Keratinocyte (primary cell): Measurements from ENCODE around the gene GPHA2.

ENCODE experiments used
- EZH2 ChIP-seq: IDR thresholded peaks from one replicate; pipeline ENCODE4 v1.6.1; 2012; ENCODE audit warnings: inconsistent platforms, mild to moderate bottlenecking, low read length, moderate library complexity
- TF ChIP-seq, protein P1 (sequence below), 3 experiments: IDR thresholded peaks in 1 of 3; conservative IDR thresholded peaks in 1 of 3; optimal IDR thresholded peaks in 1 of 3; 2 replicates in 2 of 3; 3 replicates in 1 of 3; pipeline versions ENCODE3 to v1.5.1; 2011; ENCODE audit warnings: low read length in 3 of 3, mild to moderate bottlenecking in 3 of 3, moderate library complexity in 2 of 3, control low read depth in 1 of 3, inconsistent platforms in 1 of 3; ENCODE audit not compliant: insufficient read depth in 2 of 3; ENCODE audit errors: extremely low read depth in 1 of 3

DNA sequence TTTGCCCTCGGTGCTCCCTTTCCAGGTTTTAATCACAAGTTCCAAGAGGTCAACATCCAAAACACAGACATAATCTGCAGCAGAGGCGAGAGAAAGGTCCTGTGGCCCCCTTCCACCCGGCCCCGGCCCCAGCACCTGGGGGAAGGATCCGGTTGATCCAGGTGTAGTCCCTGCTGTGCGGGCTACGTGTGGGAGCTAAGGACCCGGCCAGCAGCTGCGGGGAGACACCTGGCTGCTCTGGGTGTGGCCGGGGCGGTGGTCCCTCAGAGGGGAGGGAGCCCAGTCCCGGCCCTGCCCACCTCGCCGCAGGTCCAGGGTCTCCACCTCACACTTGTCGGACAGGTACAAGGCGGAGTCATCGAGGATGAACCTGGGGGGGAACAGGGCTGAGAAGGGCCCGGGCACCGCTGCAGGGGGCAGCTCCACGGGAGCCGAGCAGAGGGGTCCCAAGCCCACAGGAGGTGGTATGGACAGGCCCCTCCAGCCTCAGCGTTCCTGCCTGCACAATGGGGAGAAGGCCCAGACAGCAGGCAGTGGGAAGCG, 32.3 kb downstream of the GPHA2 start:
- TF ChIP-seq EZH2, result no peak
- TF ChIP-seq, protein P1, sequence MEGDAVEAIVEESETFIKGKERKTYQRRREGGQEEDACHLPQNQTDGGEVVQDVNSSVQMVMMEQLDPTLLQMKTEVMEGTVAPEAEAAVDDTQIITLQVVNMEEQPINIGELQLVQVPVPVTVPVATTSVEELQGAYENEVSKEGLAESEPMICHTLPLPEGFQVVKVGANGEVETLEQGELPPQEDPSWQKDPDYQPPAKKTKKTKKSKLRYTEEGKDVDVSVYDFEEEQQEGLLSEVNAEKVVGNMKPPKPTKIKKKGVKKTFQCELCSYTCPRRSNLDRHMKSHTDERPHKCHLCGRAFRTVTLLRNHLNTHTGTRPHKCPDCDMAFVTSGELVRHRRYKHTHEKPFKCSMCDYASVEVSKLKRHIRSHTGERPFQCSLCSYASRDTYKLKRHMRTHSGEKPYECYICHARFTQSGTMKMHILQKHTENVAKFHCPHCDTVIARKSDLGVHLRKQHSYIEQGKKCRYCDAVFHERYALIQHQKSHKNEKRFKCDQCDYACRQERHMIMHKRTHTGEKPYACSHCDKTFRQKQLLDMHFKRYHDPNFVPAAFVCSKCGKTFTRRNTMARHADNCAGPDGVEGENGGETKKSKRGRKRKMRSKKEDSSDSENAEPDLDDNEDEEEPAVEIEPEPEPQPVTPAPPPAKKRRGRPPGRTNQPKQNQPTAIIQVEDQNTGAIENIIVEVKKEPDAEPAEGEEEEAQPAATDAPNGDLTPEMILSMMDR (optimal IDR thresholded peaks at IDR 0.05 in 1 of 3, IDR thresholded peaks at IDR 0.05 in 1 of 3, conservative IDR thresholded peaks at IDR 0.05 in 1 of 3; ENCODE audit: extremely low read depth in 1 of 3, insufficient read depth in 2 of 3, low read length in 3 of 3), result no peak
